ENCODE results near the gene FAM163A. TPM values are rescaled to one million over a fixed set of nuclear protein-coding genes. Genes with fewer than 3 reads are reported as not detected.

Gene FAM163A
- total and polyA plus RNA-seq, 12 donors = 0.07 to 0.30 (median 0.15) TPM; not detected in 4

- peak; percentile 32 to 74 (median 63) for ATAC-seq
- intact Hi-C loops (cut with DNase I) = loop anchor here in 7 of 10 donors (1.0 to 2.0 kb wide), 5 partner anchors 99 to 105 kb away; no protein-coding TSS in a partner anchor
Measured at GRCh38 chr1:179809506-179810366, 66.6 kb downstream of the FAM163A start.

DNA sequence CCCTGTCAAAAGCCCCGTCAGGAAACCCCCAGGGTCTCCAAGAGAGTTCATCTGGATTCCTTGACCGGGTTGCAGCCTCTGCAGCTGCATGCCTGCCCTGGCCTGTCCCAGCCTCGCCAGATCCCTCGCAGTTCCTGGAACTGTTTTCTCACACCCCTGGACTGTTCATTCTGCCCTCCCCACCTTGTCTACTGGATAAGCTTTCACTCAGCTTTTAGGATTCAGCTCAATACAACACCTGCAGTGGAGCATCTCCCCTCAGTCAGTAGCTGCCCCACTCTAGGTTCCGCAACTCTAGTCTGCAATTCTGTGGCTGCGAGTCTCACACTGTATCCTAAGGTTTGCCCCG lies 67.2 kb downstream of the FAM163A start:
- TF ChIP-seq, protein P1, sequence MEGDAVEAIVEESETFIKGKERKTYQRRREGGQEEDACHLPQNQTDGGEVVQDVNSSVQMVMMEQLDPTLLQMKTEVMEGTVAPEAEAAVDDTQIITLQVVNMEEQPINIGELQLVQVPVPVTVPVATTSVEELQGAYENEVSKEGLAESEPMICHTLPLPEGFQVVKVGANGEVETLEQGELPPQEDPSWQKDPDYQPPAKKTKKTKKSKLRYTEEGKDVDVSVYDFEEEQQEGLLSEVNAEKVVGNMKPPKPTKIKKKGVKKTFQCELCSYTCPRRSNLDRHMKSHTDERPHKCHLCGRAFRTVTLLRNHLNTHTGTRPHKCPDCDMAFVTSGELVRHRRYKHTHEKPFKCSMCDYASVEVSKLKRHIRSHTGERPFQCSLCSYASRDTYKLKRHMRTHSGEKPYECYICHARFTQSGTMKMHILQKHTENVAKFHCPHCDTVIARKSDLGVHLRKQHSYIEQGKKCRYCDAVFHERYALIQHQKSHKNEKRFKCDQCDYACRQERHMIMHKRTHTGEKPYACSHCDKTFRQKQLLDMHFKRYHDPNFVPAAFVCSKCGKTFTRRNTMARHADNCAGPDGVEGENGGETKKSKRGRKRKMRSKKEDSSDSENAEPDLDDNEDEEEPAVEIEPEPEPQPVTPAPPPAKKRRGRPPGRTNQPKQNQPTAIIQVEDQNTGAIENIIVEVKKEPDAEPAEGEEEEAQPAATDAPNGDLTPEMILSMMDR (IDR thresholded peaks at IDR 0.05) = no peak
- Histone ChIP-seq H3K36me3 (no peaks in the 10 kb centered on the region), H3K27me3 (peaks cover 0 to 33% (median 5%) of the 10 kb centered on the region in 7 donors), H3K27ac (no peak overlapping the region), H3K4me3 (no peak overlapping the region), H3K4me1 (peaks cover 1 to 23% (median 12%) of the 10 kb centered on the region in 9 donors), H3K9me3 (no peaks in the 10 kb centered on the region)
- DNase-seq = no peak
- no peak for ATAC-seq
- intact Hi-C loops (cut with DNase I) = loop anchor here in 6 of 10 donors (1.0 to 2.0 kb wide), 5 partner anchors 100 to 106 kb away; no protein-coding TSS in a partner anchor
- WGBS, 2 donors = 72 to 86% methylated on average over 7 of the region's 7 CpGs

More at GRCh38 chr1:179809506-179810366, 66.6 kb downstream of the FAM163A start:
- 40 to 41% methylated on average over 14 of the region's 14 CpGs for WGBS, 2 donors
- DNase-seq = peak; percentile 30 to 66
- Histone ChIP-seq H3K27me3 (peaks cover 0 to 33% (median 5%) of the 10 kb centered on the region in 7 donors), H3K27ac (no peak overlapping the region), H3K4me1 (peaks cover 0 to 18% (median 8%) of the 10 kb centered on the region in 9 donors), H3K9me3 (no peaks in the 10 kb centered on the region), H3K4me3 (no peak overlapping the region), H3K36me3 (no peaks in the 10 kb centered on the region)
- TF ChIP-seq, protein P1 (IDR thresholded peaks at IDR 0.05) = peak; percentile 75 to 94 (median 91)

GRCh38 chr1:179812501-179813292 lies 69.6 kb downstream of the FAM163A start:
- no peaks in the 10 kb centered on the region for H3K9me3 ChIP-seq
- no peak overlapping the region for H3K27ac ChIP-seq
- intact Hi-C loops (cut with DNase I) = loop anchor here in 1 of 10 donors (2.0 kb wide), 1 partner anchor 106 kb away; no protein-coding TSS in a partner anchor
- TF ChIP-seq, protein P1 (IDR thresholded peaks at IDR 0.05) = no peak
- H3K4me3 ChIP-seq = no peak overlapping the region
- ATAC-seq (no peak), DNase-seq (no peak)
- peaks cover 5 to 46% (median 35%) of the 10 kb centered on the region in 9 donors for H3K4me1 ChIP-seq
- peaks cover 0 to 33% (median 5%) of the 10 kb centered on the region in 7 donors for H3K27me3 ChIP-seq
- WGBS, 2 donors = 77 to 80% methylated on average over 37 of the region's 37 CpGs
- H3K36me3 ChIP-seq = no peaks in the 10 kb centered on the region

Data from heart right ventricle (tissue), 16 donors.